IgD-negative memory B cell (primary cell): ENCODE data around the gene DEF6. TPM values are rescaled to one million over a fixed set of nuclear protein-coding genes. Genes with fewer than 3 reads are reported as not detected.
A peak's percentile ranks its signal among the peaks of the same experiment; 100 is the strongest.

Source experiments
- H3K27ac Mint-ChIP-seq, 3 donors: one replicate each; pipeline ENCODE4 v1.8.0; 2020 to 2022; ENCODE audit warnings: mild to moderate bottlenecking in 3 of 3, mixed read lengths in 3 of 3, moderate library complexity in 1 of 3
- H3K27me3 Mint-ChIP-seq: one replicate; pipeline ENCODE4 v1.8.0; 2021; ENCODE audit warnings: mixed read lengths
- H3K36me3 Mint-ChIP-seq: one replicate; pipeline ENCODE4 v1.8.0; 2020; ENCODE audit warnings: mild to moderate bottlenecking, mixed read lengths
- H3K4me1 Mint-ChIP-seq, 3 donors: one replicate each; pipeline ENCODE4 v1.8.0; 2020 to 2022; ENCODE audit warnings: mixed read lengths in 3 of 3, mild to moderate bottlenecking in 1 of 3
- H3K4me3 Mint-ChIP-seq, 4 donors: one replicate each; pipeline ENCODE4 v1.8.0; 2020 to 2022; ENCODE audit warnings: mild to moderate bottlenecking in 4 of 4, mixed read lengths in 4 of 4, moderate library complexity in 3 of 4
- H3K9me3 Mint-ChIP-seq, 3 donors: one replicate each; pipeline ENCODE4 v1.8.0; 2020 to 2021; ENCODE audit warnings: mixed read lengths in 3 of 3, mild to moderate bottlenecking in 1 of 3
- polyA plus RNA-seq: library from polyadenylated mRNA; unstranded; fragments of 300-500 nt; fragmentation: Illumina TruSeq; gene quantifications from one replicate; pipeline ENCODE4 v1.2.3, GENCODE V29; 2021

Gene DEF6
- polyA plus RNA-seq, 1 donor from 2014 or later: 122 TPM

DNA sequence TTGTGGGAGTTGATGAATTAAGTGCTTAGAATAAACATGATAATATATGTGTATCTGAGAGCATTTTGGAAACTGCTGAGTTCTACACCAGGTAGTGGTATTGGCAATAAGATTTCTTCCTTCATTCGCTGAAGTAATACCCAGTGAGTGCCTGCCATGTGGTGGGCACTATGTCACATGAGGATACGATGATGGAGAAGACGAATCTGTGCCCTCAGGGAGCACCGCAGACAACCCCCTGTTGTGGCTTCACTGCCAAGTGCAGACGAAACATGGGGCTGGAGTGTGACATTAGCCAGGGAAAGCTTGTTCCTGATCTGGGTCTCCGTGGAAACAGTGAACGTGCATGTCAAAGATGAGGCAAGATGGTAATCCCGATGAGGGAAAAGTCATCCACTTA, 30.2 kb upstream of the DEF6 start:
- Mint-ChIP-seq H3K36me3 (no peaks in the 10 kb centered on the region), H3K4me3 (no peak overlapping the region), H3K4me1 (peaks cover 19 to 30% (median 27%) of the 10 kb centered on the region in 3 donors), H3K27me3 (peaks cover 2% of the 10 kb centered on the region), H3K27ac (no peak overlapping the region), H3K9me3 (no peaks in the 10 kb centered on the region)

DNA sequence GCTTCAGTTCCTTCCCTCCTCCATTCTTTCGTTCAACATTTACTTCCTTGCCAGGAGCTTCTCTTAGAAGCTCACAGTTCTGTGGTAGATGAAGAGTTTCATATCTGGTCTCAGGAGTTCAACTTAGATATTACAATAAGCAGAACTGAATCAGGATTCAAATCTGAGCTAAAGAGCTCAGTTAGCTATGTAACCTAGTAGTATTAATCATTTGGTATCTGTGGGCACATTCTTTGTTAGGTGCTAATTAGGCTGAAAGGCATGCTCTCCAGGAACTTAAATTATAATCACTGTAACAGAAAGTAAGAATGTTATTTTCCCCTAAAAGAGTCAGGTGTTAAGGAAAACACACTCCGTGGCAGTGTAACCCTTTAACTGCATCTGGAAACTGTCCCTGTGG, 29.7 kb upstream of the DEF6 start:
- no peak overlapping the region for H3K4me3 Mint-ChIP-seq
- peaks cover 2% of the 10 kb centered on the region for H3K27me3 Mint-ChIP-seq
- H3K27ac Mint-ChIP-seq: no peak overlapping the region
- peaks cover 15 to 26% (median 23%) of the 10 kb centered on the region in 3 donors for H3K4me1 Mint-ChIP-seq
- no peaks in the 10 kb centered on the region for H3K9me3 Mint-ChIP-seq
- no peaks in the 10 kb centered on the region for H3K36me3 Mint-ChIP-seq

DNA sequence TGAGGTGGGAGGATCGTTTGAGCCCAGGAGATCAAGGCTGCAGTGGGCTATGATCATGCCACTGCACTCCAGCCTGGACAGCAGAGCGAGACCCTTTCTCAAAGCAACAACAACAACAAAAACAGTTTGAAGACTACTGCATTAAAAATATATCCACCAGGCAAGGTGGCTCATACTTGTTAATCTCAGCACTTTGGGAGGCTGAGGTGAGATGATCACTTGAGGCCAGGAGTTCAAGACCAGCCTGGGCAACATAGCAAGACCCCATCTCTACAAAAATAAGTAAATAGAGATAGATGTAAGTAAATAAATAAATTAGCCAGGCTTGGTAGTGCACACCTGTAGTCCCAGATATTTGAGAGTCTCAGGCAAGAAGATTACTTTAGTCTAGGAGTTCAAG, 25.6 kb upstream of the DEF6 start:
- H3K9me3 Mint-ChIP-seq: no peaks in the 10 kb centered on the region
- H3K4me3 Mint-ChIP-seq: no peak overlapping the region
- H3K4me1 Mint-ChIP-seq: peaks cover 1 to 7% (median 3%) of the 10 kb centered on the region in 3 donors
- no peaks in the 10 kb centered on the region for H3K36me3 Mint-ChIP-seq
- no peaks in the 10 kb centered on the region for H3K27me3 Mint-ChIP-seq
- no peak overlapping the region for H3K27ac Mint-ChIP-seq

DNA sequence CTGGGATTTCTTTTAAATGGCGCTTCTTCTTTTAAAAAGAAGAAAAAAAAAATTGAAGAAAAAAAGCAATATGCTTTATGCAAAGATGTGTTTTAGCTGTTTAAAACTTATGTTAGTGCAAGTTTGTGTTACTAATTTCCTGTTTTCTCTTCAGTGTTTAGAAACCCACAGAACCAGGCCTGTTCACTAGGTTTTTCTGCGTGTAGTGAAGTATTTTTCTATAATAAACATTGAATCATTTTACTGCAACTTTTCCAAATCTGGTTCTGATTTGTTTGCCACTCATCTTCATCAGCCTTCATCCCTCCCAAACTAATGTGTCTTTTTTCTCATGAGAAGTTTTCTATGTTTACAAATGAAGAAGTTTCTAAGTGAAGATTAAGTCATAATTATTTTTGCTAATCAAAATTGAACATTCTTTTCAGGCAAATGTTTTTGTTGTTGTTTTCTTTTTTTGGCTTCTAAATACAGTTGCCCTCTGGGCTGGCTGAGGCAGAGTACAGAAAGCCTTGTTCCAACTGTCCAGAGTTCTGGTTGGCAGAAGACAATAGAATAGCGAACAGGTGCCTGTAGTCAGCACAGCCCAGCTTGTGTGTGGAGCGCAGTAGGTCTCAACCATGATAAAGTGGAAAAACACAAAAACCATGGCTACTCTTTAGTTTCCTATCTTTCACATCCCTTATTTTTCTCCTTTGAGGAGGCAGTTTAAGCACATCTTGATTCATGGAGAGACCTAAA, 23.6 kb upstream of the DEF6 start:
- H3K36me3 Mint-ChIP-seq: no peaks in the 10 kb centered on the region
- H3K4me3 Mint-ChIP-seq: no peak overlapping the region
- peaks cover 1 to 7% (median 6%) of the 10 kb centered on the region in 3 donors for H3K4me1 Mint-ChIP-seq
- no peaks in the 10 kb centered on the region for H3K9me3 Mint-ChIP-seq
- no peaks in the 10 kb centered on the region for H3K27me3 Mint-ChIP-seq
- H3K27ac Mint-ChIP-seq: no peak overlapping the region

DNA sequence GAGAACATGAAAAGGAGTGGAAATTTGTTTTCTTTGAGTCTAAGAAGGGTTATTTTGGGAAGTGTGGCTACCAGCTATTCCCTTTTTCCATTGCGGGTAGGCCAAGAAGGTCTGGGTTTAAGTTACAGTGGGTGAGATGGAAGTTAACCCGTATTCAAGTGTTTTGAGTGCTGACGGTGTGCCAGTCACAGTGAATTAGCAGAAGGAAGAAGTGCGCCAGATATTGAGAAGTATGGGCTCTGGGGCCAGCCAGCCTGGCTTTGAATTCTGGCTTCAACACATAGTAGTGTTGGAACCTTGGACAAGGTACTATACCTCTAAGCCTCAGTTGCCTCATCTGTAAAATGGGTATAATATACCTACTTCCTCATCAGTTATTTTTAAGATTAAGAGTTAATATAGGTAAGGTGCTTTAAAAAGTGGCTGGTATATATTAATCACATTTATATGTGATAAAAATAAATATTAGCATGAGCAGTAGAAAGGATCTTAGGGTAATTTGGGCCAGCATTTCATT, 21.8 kb upstream of the DEF6 start:
- H3K27ac Mint-ChIP-seq: peak overlapping the region in 1 of 3 donors; percentile 46
- no peaks in the 10 kb centered on the region for H3K9me3 Mint-ChIP-seq
- H3K27me3 Mint-ChIP-seq: no peaks in the 10 kb centered on the region
- H3K36me3 Mint-ChIP-seq: peaks cover 2% of the 10 kb centered on the region
- no peak overlapping the region for H3K4me3 Mint-ChIP-seq
- H3K4me1 Mint-ChIP-seq: peaks cover 1 to 6% (median 5%) of the 10 kb centered on the region in 3 donors

DNA sequence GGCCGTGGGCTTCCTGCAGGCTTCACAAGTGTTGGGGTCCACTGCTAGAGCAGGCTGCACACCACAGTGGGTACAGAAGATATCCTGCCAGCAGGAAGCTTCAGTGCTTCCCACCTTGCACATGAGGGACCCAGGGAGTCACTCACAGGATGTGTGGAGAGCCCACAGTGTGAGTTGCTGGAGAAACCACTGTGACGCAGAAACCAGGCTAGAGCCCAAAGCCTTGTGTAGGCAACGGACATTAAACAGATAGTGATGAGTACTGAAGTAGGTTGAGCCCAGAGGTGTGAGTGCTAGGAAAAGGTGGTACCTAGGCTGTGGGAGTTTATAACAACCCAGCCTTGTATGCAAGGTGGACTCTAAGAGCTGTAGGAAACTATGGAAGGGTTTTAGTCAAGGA, 18.9 kb upstream of the DEF6 start:
- Mint-ChIP-seq H3K27me3 (no peaks in the 10 kb centered on the region), H3K9me3 (no peaks in the 10 kb centered on the region), H3K4me3 (no peak overlapping the region), H3K4me1 (peaks cover 1 to 6% (median 5%) of the 10 kb centered on the region in 3 donors), H3K36me3 (peaks cover 4% of the 10 kb centered on the region), H3K27ac (no peak overlapping the region)

DNA sequence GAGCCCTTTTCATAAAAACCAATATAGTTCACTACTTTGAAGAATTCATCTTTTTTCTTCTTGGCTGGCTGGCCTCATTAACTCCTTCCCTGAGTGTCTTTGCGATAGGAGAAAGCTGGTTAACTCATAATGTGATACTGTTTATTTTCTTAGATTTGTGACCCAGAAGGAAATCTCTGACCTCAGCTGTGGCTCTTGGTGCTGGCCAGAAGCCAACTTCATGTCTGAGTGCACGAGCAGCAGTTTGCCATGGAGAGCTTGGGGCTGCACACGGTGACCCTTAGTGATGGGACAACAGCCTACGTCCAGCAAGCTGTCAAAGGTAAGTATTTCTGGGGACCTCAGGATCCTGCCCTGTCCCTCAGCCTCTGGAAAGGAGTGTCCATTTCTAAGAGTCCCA, 16.7 kb upstream of the DEF6 start:
- peaks cover 4% of the 10 kb centered on the region for H3K36me3 Mint-ChIP-seq
- no peak overlapping the region for H3K4me3 Mint-ChIP-seq
- no peak overlapping the region for H3K27ac Mint-ChIP-seq
- no peaks in the 10 kb centered on the region for H3K27me3 Mint-ChIP-seq
- H3K9me3 Mint-ChIP-seq: no peaks in the 10 kb centered on the region
- H3K4me1 Mint-ChIP-seq: peaks cover 1 to 6% (median 3%) of the 10 kb centered on the region in 3 donors

DNA sequence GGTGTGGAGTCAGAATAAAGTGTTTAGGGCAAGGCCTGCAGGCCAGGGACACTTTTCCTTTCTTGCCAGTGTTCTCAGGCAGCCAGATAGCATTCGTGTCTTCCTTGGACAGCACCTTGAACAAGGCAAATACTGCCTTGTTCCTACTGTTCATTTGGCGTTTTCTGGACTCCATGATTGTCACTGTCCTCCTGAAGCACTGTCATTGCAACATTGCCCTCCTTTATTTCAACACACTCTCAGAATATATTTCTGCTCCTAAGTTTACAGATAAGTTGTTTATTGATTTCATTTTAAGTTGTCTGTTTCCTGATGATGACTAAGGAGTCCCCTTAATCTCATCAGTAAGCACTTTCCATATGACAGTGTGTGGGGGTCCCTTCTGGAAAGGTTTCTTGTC, 15.1 kb upstream of the DEF6 start:
- Mint-ChIP-seq H3K27me3 (no peaks in the 10 kb centered on the region), H3K9me3 (no peaks in the 10 kb centered on the region), H3K36me3 (peaks cover 10% of the 10 kb centered on the region), H3K4me1 (peaks cover 0 to 6% (median 3%) of the 10 kb centered on the region in 3 donors), H3K4me3 (no peak overlapping the region), H3K27ac (no peak overlapping the region)

DNA sequence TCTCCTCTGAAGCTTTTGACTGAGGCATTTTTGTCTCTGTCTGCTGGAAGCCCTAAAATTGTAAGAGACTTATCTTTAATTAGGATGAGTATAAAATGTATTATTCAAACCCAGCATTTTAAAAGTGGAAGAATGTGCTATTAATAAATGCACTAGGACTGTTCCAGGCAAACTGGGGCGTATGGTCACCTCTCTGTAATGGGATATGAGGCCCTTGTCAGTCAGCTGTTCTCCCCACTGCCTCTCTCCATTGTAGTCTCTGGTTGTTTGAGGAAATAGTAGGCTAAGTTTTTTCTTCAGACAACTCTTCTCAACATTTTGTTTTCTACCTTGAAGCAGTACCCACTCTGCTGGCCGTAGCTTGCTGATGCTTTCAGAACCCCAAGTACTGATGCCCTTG, 14.3 kb upstream of the DEF6 start:
- H3K27me3 Mint-ChIP-seq: no peaks in the 10 kb centered on the region
- H3K27ac Mint-ChIP-seq: peak overlapping the region in 1 of 3 donors; percentile 86
- peaks cover 13% of the 10 kb centered on the region for H3K36me3 Mint-ChIP-seq
- no peak overlapping the region for H3K4me3 Mint-ChIP-seq
- H3K4me1 Mint-ChIP-seq: peaks cover 0 to 4% (median 2%) of the 10 kb centered on the region in 3 donors
- H3K9me3 Mint-ChIP-seq: no peaks in the 10 kb centered on the region

DNA sequence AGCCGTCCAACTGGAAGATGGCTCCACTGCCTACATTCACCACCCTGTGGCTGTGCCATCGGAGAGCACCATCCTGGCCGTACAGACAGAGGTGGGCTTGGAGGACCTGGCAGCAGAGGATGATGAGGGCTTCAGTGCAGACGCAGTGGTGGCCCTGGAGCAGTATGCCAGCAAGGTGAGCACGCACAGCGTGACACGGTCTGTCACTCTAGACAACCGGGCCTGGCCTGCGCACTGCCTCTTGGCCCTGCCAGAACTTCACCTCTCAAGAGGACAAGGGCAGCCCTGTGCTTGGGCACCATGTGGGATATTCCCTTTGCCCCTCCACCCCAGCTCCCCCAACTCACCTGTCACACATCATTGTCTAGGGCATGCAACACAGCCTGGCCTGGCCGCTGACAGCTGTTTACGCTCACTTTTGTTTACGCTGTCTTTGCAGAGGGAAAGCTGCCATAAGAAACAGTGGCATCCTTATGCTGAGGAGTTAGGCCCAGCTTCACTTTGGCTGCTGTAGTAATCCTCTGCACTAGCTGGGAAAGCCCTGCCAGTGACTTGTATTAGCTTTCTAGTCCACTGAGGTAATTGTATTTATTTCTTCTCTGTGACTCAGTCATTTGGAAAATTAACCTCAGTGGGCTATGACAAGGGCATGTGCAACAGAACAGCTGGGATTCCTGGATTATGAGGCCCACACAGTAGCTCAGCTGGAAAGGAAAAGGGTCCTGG, 9.8 kb upstream of the DEF6 start:
- H3K9me3 Mint-ChIP-seq: no peaks in the 10 kb centered on the region
- H3K27me3 Mint-ChIP-seq: no peaks in the 10 kb centered on the region
- peaks cover 11% of the 10 kb centered on the region for H3K36me3 Mint-ChIP-seq
- peaks cover 0 to 8% (median 8%) of the 10 kb centered on the region in 3 donors for H3K4me1 Mint-ChIP-seq
- no peak overlapping the region for H3K27ac Mint-ChIP-seq
- H3K4me3 Mint-ChIP-seq: no peak overlapping the region

DNA sequence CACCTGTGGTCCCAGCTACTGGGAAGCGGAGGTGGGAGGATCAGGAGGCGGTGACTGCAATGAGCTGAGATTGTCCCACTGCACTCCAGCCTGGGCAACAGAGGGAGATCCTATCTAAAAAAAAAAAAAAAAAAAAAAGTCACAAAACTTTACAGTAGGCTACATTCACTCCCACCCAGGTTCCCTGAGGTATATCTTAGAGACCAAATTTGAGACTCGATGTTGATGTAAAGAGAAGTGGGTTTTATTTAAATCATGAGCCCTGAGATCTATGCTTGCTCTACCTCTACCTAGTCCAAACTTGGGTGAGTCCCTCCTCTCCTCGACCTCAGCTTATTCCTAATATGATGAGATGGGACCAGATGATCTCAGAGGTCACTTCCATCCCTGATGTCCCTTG, 8.8 kb upstream of the DEF6 start:
- no peak overlapping the region for H3K4me3 Mint-ChIP-seq
- H3K4me1 Mint-ChIP-seq: peaks cover 0 to 8% (median 8%) of the 10 kb centered on the region in 3 donors
- H3K9me3 Mint-ChIP-seq: no peaks in the 10 kb centered on the region
- peak overlapping the region in 1 of 3 donors; percentile 84 for H3K27ac Mint-ChIP-seq
- peaks cover 11% of the 10 kb centered on the region for H3K36me3 Mint-ChIP-seq
- no peaks in the 10 kb centered on the region for H3K27me3 Mint-ChIP-seq

DNA sequence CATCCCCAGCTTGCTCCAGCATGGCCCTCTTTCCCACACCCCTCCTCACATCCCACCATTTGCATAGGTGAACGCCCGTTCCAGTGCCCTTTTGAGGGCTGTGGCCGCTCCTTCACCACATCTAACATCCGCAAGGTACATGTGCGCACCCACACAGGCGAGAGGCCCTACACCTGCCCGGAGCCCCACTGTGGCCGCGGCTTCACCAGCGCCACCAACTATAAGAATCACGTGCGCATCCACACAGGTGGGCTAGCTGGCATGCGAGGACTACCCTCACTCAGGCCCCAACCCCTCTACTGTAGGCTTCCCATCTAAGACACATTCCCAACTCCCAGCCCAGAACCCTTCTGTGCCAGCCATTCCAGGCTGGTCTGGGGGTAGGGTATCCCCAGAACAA, 6.1 kb upstream of the DEF6 start:
- Mint-ChIP-seq H3K27ac (peak overlapping the region in 1 of 3 donors; percentile 34), H3K4me3 (no peak overlapping the region), H3K27me3 (no peaks in the 10 kb centered on the region), H3K4me1 (peaks cover 6 to 12% (median 11%) of the 10 kb centered on the region in 3 donors), H3K36me3 (peaks cover 7% of the 10 kb centered on the region), H3K9me3 (no peaks in the 10 kb centered on the region)

DNA sequence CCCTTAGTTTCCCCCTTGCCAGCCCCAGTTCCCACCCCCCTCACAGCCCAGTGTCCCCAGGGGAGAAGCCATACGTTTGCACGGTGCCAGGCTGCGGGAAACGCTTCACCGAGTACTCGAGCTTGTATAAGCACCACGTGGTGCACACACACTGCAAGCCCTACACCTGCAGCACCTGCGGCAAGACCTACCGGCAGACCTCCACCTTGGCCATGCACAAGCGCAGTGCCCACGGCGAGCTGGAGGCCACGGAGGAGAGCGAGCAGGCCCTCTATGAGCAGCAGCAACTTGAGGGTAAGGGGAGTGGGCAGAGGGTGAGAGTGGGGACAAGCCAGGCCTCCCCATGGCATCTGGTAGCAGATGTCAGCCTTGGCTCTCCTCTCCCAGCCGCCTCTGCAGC, 5.1 kb upstream of the DEF6 start:
- Mint-ChIP-seq H3K4me3 (no peak overlapping the region), H3K27me3 (no peaks in the 10 kb centered on the region), H3K36me3 (peaks cover 4% of the 10 kb centered on the region), H3K9me3 (no peaks in the 10 kb centered on the region), H3K27ac (peak overlapping the region in 1 of 3 donors; percentile 34), H3K4me1 (peaks cover 9 to 14% (median 13%) of the 10 kb centered on the region in 3 donors)

DNA sequence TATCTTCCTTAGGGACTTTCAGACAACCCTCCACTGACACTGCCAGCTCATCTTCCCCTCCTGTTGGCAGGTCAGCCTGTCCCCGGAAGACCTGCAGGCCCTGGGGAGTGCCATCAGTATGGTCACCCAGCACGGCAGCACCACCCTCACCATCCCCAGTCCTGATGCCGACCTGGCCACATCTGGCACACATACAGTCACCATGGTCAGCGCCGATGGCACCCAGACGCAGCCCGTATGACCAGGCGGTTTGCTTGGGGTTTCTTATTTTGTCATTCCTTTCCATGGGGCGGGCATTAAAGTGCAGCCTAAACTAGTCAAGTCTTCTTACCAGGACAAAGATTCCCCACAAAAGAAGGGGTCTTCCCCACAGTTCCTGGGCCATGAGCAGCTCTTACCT, 3.9 kb upstream of the DEF6 start:
- no peaks in the 10 kb centered on the region for H3K27me3 Mint-ChIP-seq
- no peak overlapping the region for H3K27ac Mint-ChIP-seq
- peaks cover 2% of the 10 kb centered on the region for H3K36me3 Mint-ChIP-seq
- H3K4me1 Mint-ChIP-seq: peaks cover 10 to 15% (median 14%) of the 10 kb centered on the region in 3 donors
- H3K4me3 Mint-ChIP-seq: no peak overlapping the region
- H3K9me3 Mint-ChIP-seq: no peaks in the 10 kb centered on the region

DNA sequence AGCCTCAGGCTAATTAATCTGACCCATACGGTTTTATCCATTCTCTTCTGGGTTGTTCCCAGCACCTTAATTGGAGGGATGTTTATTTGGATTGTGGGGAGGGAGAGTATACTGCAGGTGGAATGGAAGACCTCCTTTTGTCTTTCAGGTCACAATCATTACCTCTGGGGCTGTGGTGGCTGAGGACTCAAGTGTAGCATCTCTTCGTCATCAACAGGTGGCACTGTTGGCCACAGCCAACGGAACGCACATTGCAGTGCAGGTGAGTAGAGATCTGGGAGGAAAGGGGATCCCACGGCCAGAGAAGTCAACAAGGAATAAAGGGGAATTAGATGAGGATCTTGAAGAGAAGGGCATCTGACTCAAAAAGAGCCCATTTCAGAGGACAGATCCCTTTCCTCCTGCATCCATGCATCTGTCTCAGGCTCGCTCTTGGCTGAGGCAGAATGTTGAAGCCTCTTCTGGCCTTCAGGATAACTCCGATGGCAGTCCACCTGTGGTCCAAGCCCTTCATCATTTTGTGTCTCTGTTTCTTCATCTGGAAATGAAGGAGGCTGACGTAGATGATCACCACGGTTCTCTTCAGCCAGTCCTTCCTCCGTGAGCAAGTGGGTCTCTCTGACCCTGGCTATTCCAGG, 3.2 kb upstream of the DEF6 start:
- Mint-ChIP-seq H3K27me3 (no peaks in the 10 kb centered on the region), H3K27ac (peak overlapping the region in 1 of 3 donors; percentile 18), H3K4me1 (peaks cover 13 to 22% (median 19%) of the 10 kb centered on the region in 3 donors), H3K9me3 (no peaks in the 10 kb centered on the region), H3K4me3 (peak overlapping the region in 3 of 4 donors; percentile 38 to 64 (median 58)), H3K36me3 (peaks cover 2% of the 10 kb centered on the region)
